ENCODE results near the gene ATP6V1E1. TPM values are rescaled to one million over a fixed set of nuclear protein-coding genes. Genes with fewer than 3 reads are reported as not detected.

ATP6V1E1 gene
- total and polyA plus RNA-seq, 9 donors, result 69.0 to 201 (median 82.5) TPM

DNA sequence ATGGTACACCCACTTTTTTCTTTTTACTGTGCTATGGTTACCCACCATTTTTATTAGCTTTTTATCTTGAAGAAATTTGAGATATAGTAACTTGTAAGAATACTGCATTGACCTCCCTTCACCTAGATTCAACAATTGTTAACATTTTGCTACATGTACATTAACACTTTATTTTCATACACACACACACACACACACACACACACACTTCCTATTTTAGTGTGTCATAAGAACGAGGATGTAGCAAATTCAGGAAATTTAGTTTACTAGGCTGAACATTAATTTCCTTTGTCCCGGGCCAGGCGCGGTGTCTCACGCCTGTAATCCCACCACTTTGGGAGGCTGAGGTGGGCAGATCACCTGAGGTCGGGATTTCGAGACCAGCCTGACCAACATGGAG is 1.1 kb upstream of the ATP6V1E1 start:
- Histone ChIP-seq H3K27ac (no peak overlapping the region), H3K36me3 (no peaks in the 10 kb centered on the region), H3K4me3 (no peak overlapping the region), H3K9me3 (no peaks in the 10 kb centered on the region), H3K4me1 (ENCODE audit: insufficient read depth) (peaks cover 12% of the 10 kb centered on the region), H3K27me3 (no peaks in the 10 kb centered on the region)
- intact Hi-C loops (cut with DNase I), result loop anchor here in 1 of 4 donors (10.0 kb wide), 1 partner anchor 55 kb away; no protein-coding TSS in a partner anchor
- 85 to 94% (median 89%) methylated on average over 7 of the region's 7 CpGs for WGBS, 3 donors
- no peak for DNase-seq
- TF ChIP-seq POLR2A (IDR thresholded peaks at IDR 0.05) (no peak), EP300 (IDR thresholded peaks at IDR 0.05) (no peak)
- TF ChIP-seq, protein P1, sequence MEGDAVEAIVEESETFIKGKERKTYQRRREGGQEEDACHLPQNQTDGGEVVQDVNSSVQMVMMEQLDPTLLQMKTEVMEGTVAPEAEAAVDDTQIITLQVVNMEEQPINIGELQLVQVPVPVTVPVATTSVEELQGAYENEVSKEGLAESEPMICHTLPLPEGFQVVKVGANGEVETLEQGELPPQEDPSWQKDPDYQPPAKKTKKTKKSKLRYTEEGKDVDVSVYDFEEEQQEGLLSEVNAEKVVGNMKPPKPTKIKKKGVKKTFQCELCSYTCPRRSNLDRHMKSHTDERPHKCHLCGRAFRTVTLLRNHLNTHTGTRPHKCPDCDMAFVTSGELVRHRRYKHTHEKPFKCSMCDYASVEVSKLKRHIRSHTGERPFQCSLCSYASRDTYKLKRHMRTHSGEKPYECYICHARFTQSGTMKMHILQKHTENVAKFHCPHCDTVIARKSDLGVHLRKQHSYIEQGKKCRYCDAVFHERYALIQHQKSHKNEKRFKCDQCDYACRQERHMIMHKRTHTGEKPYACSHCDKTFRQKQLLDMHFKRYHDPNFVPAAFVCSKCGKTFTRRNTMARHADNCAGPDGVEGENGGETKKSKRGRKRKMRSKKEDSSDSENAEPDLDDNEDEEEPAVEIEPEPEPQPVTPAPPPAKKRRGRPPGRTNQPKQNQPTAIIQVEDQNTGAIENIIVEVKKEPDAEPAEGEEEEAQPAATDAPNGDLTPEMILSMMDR (IDR thresholded peaks at IDR 0.05), result no peak

- TF ChIP-seq POLR2A (IDR thresholded peaks at IDR 0.05) (no peak), EP300 (IDR thresholded peaks at IDR 0.05) (no peak)
- TF ChIP-seq, protein P1 (IDR thresholded peaks at IDR 0.05), result no peak
- H3K4me1 ChIP-seq (ENCODE audit: insufficient read depth), result peaks cover 10% of the 10 kb centered on the region
- intact Hi-C loops (cut with DNase I), result no loop called here
- no peak for DNase-seq
- peak overlapping the region; percentile 95 for H3K4me3 ChIP-seq
- WGBS, 3 donors, result 0% methylated on average over 1 of the region's 1 CpG
- H3K27me3 ChIP-seq, result no peaks in the 10 kb centered on the region
- H3K9me3 ChIP-seq, result no peaks in the 10 kb centered on the region
- H3K36me3 ChIP-seq, result no peaks in the 10 kb centered on the region
- peak overlapping the region in 1 of 2 donors; percentile 77 for H3K27ac ChIP-seq
Observed at GRCh38 chr22:17629173-17629489, 582 bp upstream of the ATP6V1E1 start.

- intact Hi-C loops (cut with DNase I), result no loop called here
- peaks cover 8% of the 10 kb centered on the region for H3K4me1 ChIP-seq (ENCODE audit: insufficient read depth)
- H3K27me3 ChIP-seq, result no peaks in the 10 kb centered on the region
- DNase-seq, result peak in 1 of 5 donors; percentile 33
- peak overlapping the region; percentile 95 for H3K4me3 ChIP-seq
- H3K36me3 ChIP-seq, result no peaks in the 10 kb centered on the region
- 4 to 12% (median 7%) methylated on average over 24 of the region's 24 CpGs for WGBS, 3 donors
- no peaks in the 10 kb centered on the region for H3K9me3 ChIP-seq
- peak overlapping the region; percentile 25 to 77 for H3K27ac ChIP-seq
- TF ChIP-seq EP300 (IDR thresholded peaks at IDR 0.05), result no peak
- TF ChIP-seq, protein P1 (IDR thresholded peaks at IDR 0.05), result no peak
- no peak for TF ChIP-seq POLR2A (IDR thresholded peaks at IDR 0.05)
Observed at GRCh38 chr22:17627961-17628405, 566 bp downstream of the ATP6V1E1 start.

GRCh38 chr22:17613280-17613679 is 15.3 kb downstream of the ATP6V1E1 start:
- Histone ChIP-seq H3K27ac (no peak overlapping the region), H3K9me3 (no peaks in the 10 kb centered on the region), H3K4me1 (ENCODE audit: insufficient read depth) (no peaks in the 10 kb centered on the region), H3K27me3 (no peaks in the 10 kb centered on the region), H3K4me3 (no peak overlapping the region), H3K36me3 (no peaks in the 10 kb centered on the region)
- WGBS, 3 donors, result 89 to 95% (median 91%) methylated on average over 7 of the region's 7 CpGs
- TF ChIP-seq POLR2A (IDR thresholded peaks at IDR 0.05), result no peak
- no peak for TF ChIP-seq EP300 (IDR thresholded peaks at IDR 0.05)
- no peak for DNase-seq
- intact Hi-C loops (cut with DNase I), result no loop called here

GRCh38 chr22:17612057-17612456 is 16.5 kb downstream of the ATP6V1E1 start:
- intact Hi-C loops (cut with DNase I), result no loop called here
- Histone ChIP-seq H3K27me3 (no peaks in the 10 kb centered on the region), H3K36me3 (no peaks in the 10 kb centered on the region), H3K27ac (no peak overlapping the region), H3K4me1 (ENCODE audit: insufficient read depth) (no peaks in the 10 kb centered on the region), H3K9me3 (no peaks in the 10 kb centered on the region), H3K4me3 (no peak overlapping the region)
- TF ChIP-seq EP300 (IDR thresholded peaks at IDR 0.05), result no peak
- TF ChIP-seq POLR2A (IDR thresholded peaks at IDR 0.05), result no peak
- TF ChIP-seq, protein P1 (IDR thresholded peaks at IDR 0.05), result no peak
- 54 to 99% (median 60%) methylated on average over 3 of the region's 3 CpGs for WGBS, 3 donors
- no peak for DNase-seq

Data from ovary (tissue), 9 donors.